NOMO-1 (cell line): Measurements from ENCODE around the gene PRRT3.
"Not testable (repeated sequence)": the region's sequence is repeated elsewhere in the genome, so short reads cannot be mapped to it uniquely, and the experiment has no call there.

ENCODE experiments used
- DNase-seq, 2 experiments: peaks; one replicate each; lab custom pipeline; 2025; ENCODE audit not compliant: unreplicated experiment in 2 of 2; lab: John Stamatoyannopoulos, UW

PRRT3 gene

GRCh38 chr3:9947025-9947995, 4.9 kb downstream of the PRRT3 start:
- DNase-seq: no peak

- no peak for DNase-seq
These were observed 5.8 kb downstream of the PRRT3 start for GRCh38 chr3:9946112-9947024.

GRCh38 chr3:9945358-9945757, 6.8 kb downstream of the PRRT3 start:
- DNase-seq: no peak

- DNase-seq: no peak
These were observed 7.9 kb downstream of the PRRT3 start for GRCh38 chr3:9944271-9944670.

GRCh38 chr3:9942934-9943690, 9.1 kb downstream of the PRRT3 start:
- DNase-seq: no peak

GRCh38 chr3:9942164-9942563, 10.0 kb downstream of the PRRT3 start:
- DNase-seq: no peak

- DNase-seq: no peak
These were observed 11.5 kb downstream of the PRRT3 start for GRCh38 chr3:9940746-9941145.

GRCh38 chr3:9939906-9940305, 12.3 kb downstream of the PRRT3 start:
- DNase-seq: not testable (repeated sequence)

GRCh38 chr3:9938966-9939365, 13.2 kb downstream of the PRRT3 start:
- no peak for DNase-seq

GRCh38 chr3:9937486-9938238, 14.5 kb downstream of the PRRT3 start:
- no peak for DNase-seq

- no peak for DNase-seq
These were observed 16.2 kb downstream of the PRRT3 start for GRCh38 chr3:9935966-9936510.

GRCh38 chr3:9934993-9935392, 17.2 kb downstream of the PRRT3 start:
- no peak for DNase-seq

- DNase-seq: peak in 1 of 2 experiments; percentile 60
These were observed 18.0 kb downstream of the PRRT3 start for GRCh38 chr3:9934235-9934621.

GRCh38 chr3:9933561-9934234, 18.5 kb downstream of the PRRT3 start, which contains the start of gene CRELD1:
Gene CRELD1, plus strand, starts transcription at chr3:9933834. Its CDS starts 605 bp downstream, at chr3:9934439.
- peak; percentile 95 to 96 for DNase-seq

- peak; percentile 78 to 80 for DNase-seq
These were observed 19.2 kb downstream of the PRRT3 start for GRCh38 chr3:9932843-9933560.

- DNase-seq: no peak
These were observed 19.7 kb downstream of the PRRT3 start for GRCh38 chr3:9932535-9932842.

GRCh38 chr3:9930804-9931418, 21.3 kb downstream of the PRRT3 start:
- no peak for DNase-seq

- DNase-seq: no peak
These were observed 24.1 kb downstream of the PRRT3 start for GRCh38 chr3:9928158-9928557.
